NCI-H2196 treated with DMSO at 0.1 percent for 48 hours (cell line): Measurements from ENCODE around the gene AGL.
"Not testable (repeated sequence)": the region's sequence is repeated elsewhere in the genome, so short reads cannot be mapped to it uniquely, and the experiment has no call there.

Source experiments
- DNase-seq: peaks from one replicate; lab custom pipeline; 2025; ENCODE audit not compliant: unreplicated experiment; lab: John Stamatoyannopoulos, UW

AGL gene

GRCh38 chr1:99850459-99851291 is 514 bp downstream of the AGL start:
- DNase-seq, result no peak

GRCh38 chr1:99851850-99852454 is 1.8 kb downstream of the AGL start:
- no peak for DNase-seq

GRCh38 chr1:99852648-99853047 is 2.5 kb downstream of the AGL start:
- DNase-seq, result no peak

- no peak for DNase-seq
Observed at GRCh38 chr1:99855914-99856450, 5.8 kb downstream of the AGL start.

- DNase-seq, result not testable (repeated sequence)
Observed at GRCh38 chr1:99857041-99857440, 6.9 kb downstream of the AGL start.

GRCh38 chr1:99858286-99858685 is 8.1 kb downstream of the AGL start:
- no peak for DNase-seq

- no peak for DNase-seq
Observed at GRCh38 chr1:99858881-99859280, 8.7 kb downstream of the AGL start.

GRCh38 chr1:99860703-99861102 is 10.5 kb downstream of the AGL start:
- no peak for DNase-seq

- DNase-seq, result no peak
Observed at GRCh38 chr1:99867682-99868081, 17.5 kb downstream of the AGL start.

- DNase-seq, result no peak
Observed at GRCh38 chr1:99869304-99869703, 19.1 kb downstream of the AGL start.

GRCh38 chr1:99869723-99870122 is 19.6 kb downstream of the AGL start:
- no peak for DNase-seq

- DNase-seq, result no peak
Observed at GRCh38 chr1:99872063-99872462, 21.9 kb downstream of the AGL start.

GRCh38 chr1:99877568-99877967 is 27.4 kb downstream of the AGL start:
- DNase-seq, result no peak

- no peak for DNase-seq
Observed at GRCh38 chr1:99886179-99886578, 36.0 kb downstream of the AGL start.

- no peak for DNase-seq
Observed at GRCh38 chr1:99886841-99887240, 36.7 kb downstream of the AGL start.

GRCh38 chr1:99887890-99888289 is 37.7 kb downstream of the AGL start:
- DNase-seq, result no peak

GRCh38 chr1:99891997-99892396 is 41.8 kb downstream of the AGL start:
- no peak for DNase-seq

GRCh38 chr1:99903278-99903677 is 53.1 kb downstream of the AGL start:
- DNase-seq, result not testable (repeated sequence)

- DNase-seq, result no peak
Observed at GRCh38 chr1:99906535-99906934, 56.4 kb downstream of the AGL start.

GRCh38 chr1:99917214-99917613 is 67.1 kb downstream of the AGL start:
- no peak for DNase-seq

- no peak for DNase-seq
Observed at GRCh38 chr1:99919220-99919619, 69.1 kb downstream of the AGL start.

GRCh38 chr1:99934801-99935200 is 84.6 kb downstream of the AGL start:
- DNase-seq, result no peak
